Loucy (cell line): Measurements from ENCODE around the gene CTSA.

Experiments
- CTCF ChIP-seq: fragments of 200-600 bp; sonication (generic); conservative IDR thresholded peaks from 2 replicates; pipeline ENCODE4 v1.5.1; 2014; ENCODE audit warnings: mild to moderate bottlenecking, antibody characterized with exemption, low read length
- EZH2phosphoT487 ChIP-seq: fragments of 200-600 bp; IDR thresholded peaks from 2 replicates; pipeline ENCODE4 v1.6.1; 2018; ENCODE audit warnings: antibody characterized with exemption, mild to moderate bottlenecking, moderate library complexity, borderline replicate concordance

GRCh38 chr20:45850926-45851325, 40.2 kb upstream of the CTSA start:
- TF ChIP-seq CTCF (no peak), EZH2phosphoT487 (no peak)
